ENCODE data around the gene ENG.

ENG gene

GRCh38 chr9:127770905-127771569 lies 83.4 kb downstream of the ENG start:
- peak; percentile 63 for FAIRE-seq

- FAIRE-seq = no peak
These were observed 83.9 kb downstream of the ENG start for GRCh38 chr9:127770583-127770904.

DNA sequence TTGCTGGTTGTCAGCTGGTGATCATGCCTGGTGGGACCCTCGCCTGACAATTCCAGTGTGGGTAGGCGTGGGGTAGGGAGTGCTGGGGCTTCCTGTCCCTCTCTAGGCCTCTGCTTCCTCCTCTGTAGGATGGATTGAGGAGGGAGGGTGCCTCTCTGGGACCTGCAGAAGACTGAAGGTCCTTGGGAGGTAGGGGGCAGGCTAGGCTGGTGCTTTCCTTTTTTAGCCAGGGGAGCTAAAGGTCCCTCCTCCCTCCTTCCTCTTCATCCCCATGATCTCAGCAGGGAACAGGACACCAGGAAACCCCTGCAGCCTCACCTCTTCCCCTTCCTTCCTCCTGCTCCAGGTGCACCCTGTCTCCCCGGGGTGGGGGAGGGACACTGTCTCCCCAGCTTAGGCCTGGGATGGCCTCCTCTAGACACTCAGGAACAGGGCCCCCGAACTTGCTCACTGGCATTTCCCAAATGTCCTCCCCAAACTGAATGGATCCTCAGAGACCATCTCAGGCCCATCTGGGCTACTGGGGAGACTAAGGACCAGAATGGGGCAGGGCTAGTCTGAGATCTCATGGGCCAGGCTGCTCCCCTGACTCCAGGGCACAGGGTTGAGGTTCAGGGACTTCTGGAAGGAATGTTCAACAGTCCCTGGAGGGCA lies 84.4 kb downstream of the ENG start:
- FAIRE-seq = no peak

- no peak for FAIRE-seq
These were observed 85.4 kb downstream of the ENG start for GRCh38 chr9:127769101-127769500.

DNA sequence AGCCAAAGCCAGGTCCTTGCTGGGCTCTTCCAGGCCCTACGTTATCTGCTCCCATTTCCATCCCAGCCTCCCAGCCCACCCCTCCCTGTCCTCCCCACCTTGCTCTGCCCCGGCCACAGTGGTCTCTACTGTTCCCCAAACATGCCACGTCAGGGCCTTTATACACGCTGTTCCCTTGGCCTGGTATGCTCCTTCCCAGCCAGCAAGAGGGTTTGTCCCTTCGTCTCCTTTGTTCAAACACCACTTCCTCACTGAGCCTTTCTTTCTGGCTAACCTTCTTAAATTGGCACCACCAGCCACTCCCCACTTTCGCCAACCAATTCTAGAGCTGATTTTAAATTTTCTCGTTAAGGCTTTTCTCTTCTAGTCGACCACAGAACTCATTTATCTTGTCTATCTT lies 85.8 kb downstream of the ENG start:
- no peak for FAIRE-seq

- no peak for FAIRE-seq
These were observed 86.5 kb downstream of the ENG start for GRCh38 chr9:127767909-127768331.

DNA sequence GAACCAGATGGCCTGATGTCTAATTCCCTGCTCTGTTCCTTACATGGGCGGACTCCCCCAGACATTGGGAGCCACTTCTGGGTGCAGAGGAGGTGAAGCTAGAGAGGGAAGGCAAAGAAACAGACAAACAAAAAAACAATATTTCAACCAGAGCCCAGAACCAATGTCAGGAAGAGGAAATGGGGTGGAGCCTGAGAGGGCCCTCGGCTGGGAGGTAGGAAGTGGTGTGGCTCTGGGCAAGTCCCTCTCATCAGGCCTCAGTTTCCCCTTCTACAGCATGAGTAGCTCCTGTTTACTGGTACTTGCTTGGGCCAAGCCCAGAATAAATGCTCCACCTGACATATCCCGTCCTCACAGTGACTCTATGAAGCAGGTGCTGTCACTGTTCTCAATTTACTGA lies 87.0 kb downstream of the ENG start:
- no peak for FAIRE-seq

- FAIRE-seq = no peak
These were observed 89.0 kb downstream of the ENG start for GRCh38 chr9:127765418-127765817.

Measured in TTC549 (cell line).